ENCODE data around the gene RSPO3. TPM values are rescaled to one million over a fixed set of nuclear protein-coding genes. Genes with fewer than 3 reads are reported as not detected.

The RSPO3 gene
- total and polyA plus RNA-seq, 5 experiments from 2014 or later: not detected

DNA sequence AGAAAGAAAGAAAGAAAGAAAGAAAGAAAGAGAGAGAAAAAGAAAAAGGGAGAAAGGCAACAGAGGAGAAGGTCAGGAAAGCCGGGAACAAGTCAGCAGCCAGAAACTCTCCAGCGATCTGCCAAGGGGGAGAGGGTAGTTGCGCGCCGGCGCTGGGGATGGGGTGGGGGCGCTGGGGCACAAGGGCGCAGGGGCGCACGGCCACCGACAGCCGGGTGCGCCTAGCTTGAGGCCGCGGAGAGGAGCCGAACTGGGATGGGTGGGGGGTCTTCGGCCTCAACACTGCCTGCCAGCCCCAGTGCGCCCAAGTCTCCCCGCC is 533 bp upstream of the RSPO3 start:
- DNase-seq (no peak), ATAC-seq (no peak)
- peaks cover 8 to 29% (median 28%) of the 10 kb centered on the region in 4 donors for H3K4me1 Mint-ChIP-seq
- no peaks in the 10 kb centered on the region for H3K9me3 Mint-ChIP-seq
- no peaks in the 10 kb centered on the region for H3K36me3 Mint-ChIP-seq
- POLR2A ChIA-PET: no interaction called here
- H3K27me3 Mint-ChIP-seq: peaks cover 29 to 88% (median 53%) of the 10 kb centered on the region in 5 donors
- no peak overlapping the region for H3K27ac Mint-ChIP-seq
- H3K4me3 Mint-ChIP-seq: peak overlapping the region in 9 of 10 donors; percentile 25 to 77 (median 65)

DNA sequence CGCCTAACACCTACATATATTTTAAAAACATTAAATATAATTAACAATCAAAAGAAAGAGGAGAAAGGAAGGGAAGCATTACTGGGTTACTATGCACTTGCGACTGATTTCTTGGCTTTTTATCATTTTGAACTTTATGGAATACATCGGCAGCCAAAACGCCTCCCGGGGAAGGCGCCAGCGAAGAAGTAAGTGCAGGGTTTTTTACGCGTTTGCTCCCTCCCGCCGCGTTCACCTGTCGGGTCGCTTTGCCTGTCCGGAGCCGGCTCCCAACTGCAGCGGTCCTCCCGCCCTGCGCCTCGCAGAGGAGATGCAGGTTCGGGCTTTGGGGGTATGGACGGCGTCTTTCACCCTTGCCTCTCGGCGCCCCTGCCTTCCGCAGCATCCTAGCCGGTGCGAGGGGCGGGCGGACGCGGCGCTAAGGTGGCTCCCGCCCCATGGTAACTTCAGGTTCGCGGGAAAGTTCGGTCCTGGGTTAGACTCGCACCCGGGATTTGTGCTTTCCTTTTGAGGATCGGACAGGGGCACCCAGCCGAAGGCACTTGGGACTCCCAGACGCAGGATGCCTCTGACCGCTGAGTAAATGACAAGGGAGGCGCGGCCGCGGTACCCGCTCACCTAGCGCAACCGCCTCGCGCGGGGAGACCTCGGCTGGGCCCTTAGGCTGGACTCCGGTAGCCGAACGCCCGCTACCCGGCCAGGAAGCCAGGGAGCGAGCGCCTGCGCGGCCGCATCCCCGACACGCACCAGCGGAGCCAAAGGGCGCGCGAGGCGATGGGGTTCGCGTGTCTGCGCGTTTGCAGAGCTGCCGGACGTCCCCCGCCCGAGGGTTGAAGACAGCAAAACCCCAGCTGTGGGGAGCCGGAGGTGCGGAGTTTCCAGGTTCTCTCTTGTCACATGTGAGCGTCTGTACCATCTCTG is 891 bp downstream of the RSPO3 start:
- no peak overlapping the region for H3K27ac Mint-ChIP-seq
- peak overlapping the region; percentile 56 to 87 (median 76) for H3K4me3 Mint-ChIP-seq
- POLR2A ChIA-PET: no interaction called here
- H3K9me3 Mint-ChIP-seq: no peaks in the 10 kb centered on the region
- no peaks in the 10 kb centered on the region for H3K36me3 Mint-ChIP-seq
- ATAC-seq: no peak
- H3K4me1 Mint-ChIP-seq: peaks cover 8 to 29% (median 28%) of the 10 kb centered on the region in 4 donors
- H3K27me3 Mint-ChIP-seq: peaks cover 33 to 97% (median 60%) of the 10 kb centered on the region in 5 donors
- DNase-seq: peak in 2 of 10 donors; percentile 1

DNA sequence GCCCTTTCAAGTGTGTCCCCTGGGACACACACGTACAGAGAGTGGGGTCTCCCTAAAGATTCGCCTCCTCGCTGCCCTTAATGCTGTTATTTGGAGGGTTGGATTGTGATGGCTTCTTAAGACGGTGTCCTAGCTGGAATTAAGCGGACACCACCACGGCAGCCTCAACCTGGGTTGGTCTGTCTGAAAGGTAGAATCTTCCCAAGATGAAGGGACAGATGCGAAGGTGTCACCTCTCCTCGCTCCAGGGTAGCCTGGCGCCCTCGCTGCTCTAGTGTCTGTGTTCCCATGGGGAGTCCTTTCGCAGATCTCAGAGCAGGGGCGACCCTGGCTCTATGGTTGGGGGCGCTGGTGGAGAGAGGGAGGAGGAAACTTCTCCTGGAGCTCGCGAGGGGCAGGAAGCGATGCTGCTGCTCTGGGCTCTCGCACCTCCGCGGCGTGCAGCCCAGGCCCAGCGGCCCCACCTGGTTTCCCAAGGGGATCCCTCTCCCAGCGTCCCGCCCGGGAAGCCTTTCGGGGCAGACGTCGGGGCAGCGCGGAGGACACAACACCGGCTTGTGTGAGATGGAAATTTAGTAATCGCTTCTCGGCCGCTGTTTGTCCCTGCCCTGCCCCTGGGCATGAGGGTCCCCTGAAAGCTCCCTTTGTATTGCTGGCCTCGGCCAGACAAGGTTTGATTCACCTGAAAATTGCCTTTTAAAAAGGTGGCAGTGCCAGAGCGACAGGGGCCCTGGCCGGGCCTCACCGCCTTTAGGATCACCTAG is 1.7 kb downstream of the RSPO3 start:
- H3K4me1 Mint-ChIP-seq: peaks cover 8 to 29% (median 28%) of the 10 kb centered on the region in 4 donors
- DNase-seq: no peak
- H3K9me3 Mint-ChIP-seq: no peaks in the 10 kb centered on the region
- peaks cover 33 to 92% (median 58%) of the 10 kb centered on the region in 5 donors for H3K27me3 Mint-ChIP-seq
- H3K27ac Mint-ChIP-seq: no peak overlapping the region
- ATAC-seq: no peak
- POLR2A ChIA-PET: no interaction called here
- no peaks in the 10 kb centered on the region for H3K36me3 Mint-ChIP-seq
- H3K4me3 Mint-ChIP-seq: peak overlapping the region in 9 of 10 donors; percentile 3 to 78 (median 57)

DNA sequence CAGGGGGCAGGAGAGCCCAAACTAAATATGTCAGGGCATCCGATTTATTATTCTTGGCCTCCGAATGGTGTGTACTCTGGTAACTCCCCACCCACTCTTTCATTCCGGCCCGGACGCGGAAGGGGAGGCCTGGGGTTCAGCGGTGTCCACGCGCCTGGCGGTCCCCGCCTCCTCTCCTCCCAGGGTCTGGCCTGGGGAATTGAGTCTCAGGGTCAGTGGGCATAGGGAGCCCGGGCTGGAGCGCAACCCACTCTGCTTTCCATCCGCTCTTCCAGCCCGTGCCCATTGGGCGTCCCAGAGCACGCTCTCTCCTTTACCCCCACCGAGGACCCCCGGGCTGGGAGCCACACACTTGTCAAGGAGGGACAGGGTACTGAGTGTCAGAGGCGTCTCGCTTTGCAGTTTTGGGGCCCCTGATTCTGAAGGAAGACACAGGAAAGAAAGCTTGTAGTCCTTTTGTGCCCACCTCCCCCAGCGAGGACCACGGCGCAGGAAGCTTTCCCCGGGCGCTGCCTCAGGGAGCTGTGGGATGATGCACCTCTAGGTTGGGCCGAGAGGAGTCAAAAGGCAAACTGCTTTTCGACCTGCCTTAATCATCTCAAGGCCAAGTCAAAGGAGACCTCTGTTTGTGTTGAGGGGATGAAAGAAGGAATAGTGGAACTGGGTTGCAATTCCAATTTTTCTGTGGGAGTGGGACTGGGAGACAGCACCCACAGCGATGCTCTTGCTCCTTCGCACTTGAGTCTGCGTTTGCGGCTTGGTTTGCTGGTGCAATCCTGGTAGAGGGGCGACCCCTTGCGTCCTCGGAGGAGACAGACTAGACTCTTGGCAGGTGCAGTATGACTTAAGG is 2.5 kb downstream of the RSPO3 start:
- Mint-ChIP-seq H3K27me3 (peaks cover 31 to 92% (median 57%) of the 10 kb centered on the region in 5 donors), H3K4me1 (peaks cover 8 to 29% (median 28%) of the 10 kb centered on the region in 4 donors)

DNA sequence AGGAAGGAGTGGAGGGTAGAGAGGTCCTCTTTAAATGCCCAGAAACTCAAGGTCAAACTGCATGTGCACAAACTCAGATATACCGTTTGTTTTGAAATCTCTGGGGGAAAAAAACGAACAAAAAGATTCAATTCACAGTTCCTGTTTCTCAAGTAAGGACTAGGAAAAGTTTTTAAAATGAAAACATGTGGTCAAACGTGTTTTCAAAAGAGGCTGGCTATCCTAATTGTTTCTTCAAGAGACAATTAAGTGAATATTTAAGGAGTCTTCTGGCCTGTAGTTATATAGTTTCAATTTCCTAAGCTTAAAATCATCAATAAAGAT is 3.1 kb downstream of the RSPO3 start:
- peak overlapping the region in 1 of 10 donors; percentile 20 for H3K27ac Mint-ChIP-seq
- H3K27me3 Mint-ChIP-seq: peaks cover 26 to 88% (median 53%) of the 10 kb centered on the region in 5 donors

More for the DNA sequence above, 2.5 kb downstream of the RSPO3 start:
- no peaks in the 10 kb centered on the region for H3K9me3 Mint-ChIP-seq
- ATAC-seq (peak; percentile 60 to 67), DNase-seq (peak in 9 of 10 donors; percentile 8 to 72 (median 43))
- peak overlapping the region in 1 of 10 donors; percentile 20 for H3K27ac Mint-ChIP-seq
- no peaks in the 10 kb centered on the region for H3K36me3 Mint-ChIP-seq
- POLR2A ChIA-PET: no interaction called here
- H3K4me3 Mint-ChIP-seq: peak overlapping the region; percentile 31 to 77 (median 59)

DNA sequence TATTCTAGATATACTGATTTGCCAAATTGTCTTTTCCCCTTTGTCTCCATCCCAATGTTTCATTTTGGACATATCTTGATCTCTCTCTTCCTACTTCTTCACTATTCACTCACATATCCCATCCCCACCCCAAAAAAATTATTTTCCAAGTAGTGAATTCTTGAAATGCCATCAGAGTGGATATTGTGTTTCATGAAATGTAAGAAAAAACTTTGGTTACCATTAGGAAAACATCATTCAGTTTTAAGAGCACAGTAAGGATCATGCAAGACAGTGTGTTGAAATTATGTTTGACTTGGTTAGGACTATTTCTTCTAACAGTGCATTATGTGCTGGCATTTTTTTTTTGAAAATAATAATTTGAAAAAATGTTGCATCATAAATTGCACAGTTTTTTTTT is 5.7 kb downstream of the RSPO3 start:
- POLR2A ChIA-PET: no interaction called here
- DNase-seq (no peak), ATAC-seq (no peak)
- Mint-ChIP-seq H3K9me3 (no peaks in the 10 kb centered on the region), H3K4me1 (peaks cover 2 to 18% (median 15%) of the 10 kb centered on the region in 4 donors), H3K36me3 (no peaks in the 10 kb centered on the region), H3K27ac (no peak overlapping the region), H3K4me3 (no peak overlapping the region), H3K27me3 (peaks cover 23 to 78% (median 32%) of the 10 kb centered on the region in 5 donors)

More for the DNA sequence above, 3.1 kb downstream of the RSPO3 start:
- peaks cover 8 to 29% (median 28%) of the 10 kb centered on the region in 4 donors for H3K4me1 Mint-ChIP-seq
- ATAC-seq: no peak
- DNase-seq: no peak
- peak overlapping the region in 6 of 10 donors; percentile 44 to 77 (median 58) for H3K4me3 Mint-ChIP-seq
- H3K36me3 Mint-ChIP-seq: no peaks in the 10 kb centered on the region
- H3K9me3 Mint-ChIP-seq: no peaks in the 10 kb centered on the region
- POLR2A ChIA-PET: no interaction called here

DNA sequence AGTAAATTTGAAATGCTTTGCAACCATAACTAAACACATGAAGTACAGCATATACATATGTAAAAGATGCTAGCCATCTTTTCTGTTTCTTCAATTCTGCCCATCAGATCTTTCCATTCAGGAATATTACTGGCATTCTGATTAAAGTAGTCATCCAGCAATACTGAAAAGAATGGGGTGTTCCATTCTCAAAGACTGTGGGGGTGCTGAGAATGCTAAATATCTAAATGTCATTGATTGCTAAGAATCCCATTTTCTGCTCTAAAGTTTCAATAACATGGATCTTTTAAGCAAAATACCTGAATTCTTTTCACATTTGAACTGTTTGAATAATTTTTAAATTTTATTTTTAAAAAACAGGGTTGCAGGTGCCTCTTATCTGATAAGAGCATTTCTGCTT is 6.2 kb downstream of the RSPO3 start:
- Mint-ChIP-seq H3K27me3 (peaks cover 24 to 79% (median 29%) of the 10 kb centered on the region in 5 donors), H3K9me3 (no peaks in the 10 kb centered on the region), H3K4me3 (no peak overlapping the region), H3K36me3 (no peaks in the 10 kb centered on the region), H3K27ac (no peak overlapping the region), H3K4me1 (peaks cover 2 to 16% (median 13%) of the 10 kb centered on the region in 4 donors)
- ATAC-seq (no peak), DNase-seq (no peak)
- POLR2A ChIA-PET: no interaction called here

DNA sequence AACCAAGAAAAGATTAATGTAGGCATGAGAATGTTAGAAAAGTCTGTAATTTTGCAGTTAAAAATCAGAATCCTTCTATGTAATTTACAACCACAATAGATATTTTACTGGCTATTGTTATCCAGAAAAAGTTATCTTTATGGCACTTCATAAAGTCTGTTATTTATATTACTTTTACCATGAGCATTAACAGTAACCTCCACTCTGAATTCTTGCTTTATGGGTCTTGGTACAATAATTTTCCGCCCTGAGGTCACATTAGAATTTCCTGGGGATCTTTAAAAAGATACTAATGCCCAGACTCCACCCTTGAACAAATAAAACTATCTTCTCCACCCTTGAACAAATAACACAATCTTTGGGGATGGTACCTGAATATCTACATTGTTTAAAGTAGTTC is 9.6 kb downstream of the RSPO3 start:
- no peak overlapping the region for H3K27ac Mint-ChIP-seq
- no peaks in the 10 kb centered on the region for H3K36me3 Mint-ChIP-seq

DNA sequence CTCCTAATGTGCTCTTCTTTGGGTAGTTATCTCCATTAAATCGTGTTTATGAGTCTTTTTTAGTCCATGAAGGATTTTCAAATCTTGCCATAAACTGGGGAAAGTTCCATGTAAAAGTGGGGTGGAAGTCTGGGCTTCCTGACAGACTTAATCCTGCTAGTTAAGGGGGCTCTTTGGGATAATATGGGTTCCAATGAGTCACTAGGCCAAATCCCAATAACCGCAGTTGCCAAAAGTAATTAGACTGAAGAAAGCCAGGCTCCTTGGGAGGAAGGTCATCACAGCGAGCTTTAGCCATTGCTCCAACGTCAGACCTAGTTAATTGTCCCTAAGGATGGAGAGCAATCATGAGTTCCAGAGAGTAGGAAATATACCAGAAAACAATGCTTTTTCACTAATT is 10.8 kb downstream of the RSPO3 start:
- peaks cover 2 to 47% (median 16%) of the 10 kb centered on the region in 5 donors for H3K27me3 Mint-ChIP-seq
- no peak for DNase-seq
- no peak overlapping the region for H3K27ac Mint-ChIP-seq
- ATAC-seq: no peak
- no peak overlapping the region for H3K4me3 Mint-ChIP-seq
- no peaks in the 10 kb centered on the region for H3K9me3 Mint-ChIP-seq
- POLR2A ChIA-PET: no interaction called here
- H3K4me1 Mint-ChIP-seq: no peaks in the 10 kb centered on the region
- no peaks in the 10 kb centered on the region for H3K36me3 Mint-ChIP-seq

More for the DNA sequence above, 9.6 kb downstream of the RSPO3 start:
- POLR2A ChIA-PET: no interaction called here
- Mint-ChIP-seq H3K27me3 (peaks cover 4 to 59% (median 23%) of the 10 kb centered on the region in 5 donors), H3K9me3 (no peaks in the 10 kb centered on the region), H3K4me1 (no peaks in the 10 kb centered on the region), H3K4me3 (no peak overlapping the region)
- DNase-seq: no peak
- no peak for ATAC-seq

DNA sequence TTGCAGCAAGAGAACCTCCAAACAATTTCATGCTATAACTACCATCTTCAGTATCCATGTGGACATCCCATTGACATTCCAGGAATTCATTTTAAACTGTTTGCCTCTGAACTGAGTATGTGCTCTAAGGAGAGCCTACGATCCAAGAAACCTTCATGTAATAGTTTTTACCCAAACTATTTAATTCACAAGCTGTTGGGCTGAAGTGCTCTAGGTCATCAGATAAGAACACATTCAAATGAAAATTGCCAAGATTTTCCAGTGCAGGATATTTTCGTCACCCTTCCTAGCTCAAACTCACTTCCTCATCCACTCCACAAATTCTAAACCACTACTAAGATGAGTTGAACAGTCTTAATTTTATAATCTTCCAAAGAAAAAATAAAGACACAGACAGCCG is 12.8 kb downstream of the RSPO3 start:
- Mint-ChIP-seq H3K4me3 (no peak overlapping the region), H3K9me3 (no peaks in the 10 kb centered on the region), H3K27me3 (peaks cover 4 to 32% (median 12%) of the 10 kb centered on the region in 5 donors), H3K36me3 (no peaks in the 10 kb centered on the region), H3K4me1 (no peaks in the 10 kb centered on the region), H3K27ac (no peak overlapping the region)
- POLR2A ChIA-PET: no interaction called here
- ATAC-seq (no peak), DNase-seq (no peak)

DNA sequence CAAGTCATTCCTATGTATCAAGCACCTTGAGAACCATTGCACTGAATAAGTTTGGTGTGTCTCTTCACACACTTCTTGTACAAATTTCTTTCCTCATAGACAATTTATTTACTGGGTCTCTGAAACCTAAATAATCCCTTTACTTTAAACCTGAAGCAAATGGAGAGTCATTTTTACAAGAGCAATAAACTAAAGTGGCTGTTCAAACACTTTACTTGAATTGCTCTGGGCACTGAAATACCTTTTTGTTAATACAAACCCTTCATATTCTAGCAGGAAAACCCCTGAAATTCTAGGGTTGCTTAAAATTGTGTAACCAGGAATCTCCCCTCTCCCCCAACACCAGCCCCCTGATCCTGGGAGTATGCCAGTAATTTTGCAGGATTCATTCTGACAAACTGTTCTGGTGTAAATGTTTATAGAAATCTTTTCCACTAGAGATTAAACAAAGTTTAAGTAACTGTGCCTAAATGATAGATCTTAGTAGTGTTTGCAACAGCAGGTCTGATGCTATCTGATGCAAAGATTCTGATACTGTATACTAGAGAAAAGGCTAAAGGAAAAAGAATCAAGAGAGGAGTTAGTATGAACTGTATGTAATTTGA is 13.4 kb downstream of the RSPO3 start:
- ATAC-seq: no peak
- no peaks in the 10 kb centered on the region for H3K4me1 Mint-ChIP-seq
- no peak overlapping the region for H3K27ac Mint-ChIP-seq
- H3K27me3 Mint-ChIP-seq: peaks cover 4 to 38% (median 9%) of the 10 kb centered on the region in 5 donors
- DNase-seq: no peak
- no peak overlapping the region for H3K4me3 Mint-ChIP-seq
- no peaks in the 10 kb centered on the region for H3K36me3 Mint-ChIP-seq
- H3K9me3 Mint-ChIP-seq: no peaks in the 10 kb centered on the region
- POLR2A ChIA-PET: no interaction called here

DNA sequence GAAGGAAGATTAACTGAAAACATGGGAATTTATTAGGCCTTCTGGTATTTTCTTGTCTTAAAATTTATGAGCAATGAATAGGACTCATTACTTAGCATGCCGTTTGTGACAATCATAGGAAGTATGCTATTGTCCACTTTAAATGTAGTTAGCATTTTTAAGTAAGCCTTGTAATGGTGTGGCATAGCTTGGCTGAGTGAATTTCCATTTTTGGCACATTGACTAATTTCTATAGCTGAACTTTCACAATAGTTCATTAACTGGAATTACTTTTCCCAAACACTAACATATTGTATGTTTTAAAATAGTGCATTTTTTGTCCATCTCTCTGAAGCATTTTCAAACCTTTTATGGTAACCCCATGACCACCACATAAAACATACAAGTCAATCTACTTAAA is 15.7 kb downstream of the RSPO3 start:
- POLR2A ChIA-PET: no interaction called here
- no peak overlapping the region for H3K4me3 Mint-ChIP-seq

More for the DNA sequence above, 15.7 kb downstream of the RSPO3 start:
- H3K27me3 Mint-ChIP-seq: peaks cover 3 to 26% (median 8%) of the 10 kb centered on the region in 5 donors
- ATAC-seq (no peak), DNase-seq (no peak)
- no peaks in the 10 kb centered on the region for H3K4me1 Mint-ChIP-seq
- H3K9me3 Mint-ChIP-seq: no peaks in the 10 kb centered on the region
- no peaks in the 10 kb centered on the region for H3K36me3 Mint-ChIP-seq
- no peak overlapping the region for H3K27ac Mint-ChIP-seq
